SU-DHL-6 (cell line): ENCODE measurements around the gene ZFX.

Experiments
- EZH2phosphoT487 ChIP-seq: fragments of 200-600 bp; sonication (generic), shearing (Covaris generic); conservative IDR thresholded peaks from 2 replicates; pipeline ENCODE4 v1.6.1; 2018; ENCODE audit warnings: mild to moderate bottlenecking, antibody characterized with exemption, low read length, moderate library complexity, mixed read lengths
- TF ChIP-seq, protein P1 (sequence below): fragments of 200-600 bp; sonication (generic); IDR thresholded peaks from one replicate; pipeline ENCODE4 v1.5.1; 2017; ENCODE audit warnings: antibody characterized with exemption, mild to moderate bottlenecking, low read length, moderate library complexity; ENCODE audit not compliant: insufficient read depth, poor library complexity, severe bottlenecking

DNA sequence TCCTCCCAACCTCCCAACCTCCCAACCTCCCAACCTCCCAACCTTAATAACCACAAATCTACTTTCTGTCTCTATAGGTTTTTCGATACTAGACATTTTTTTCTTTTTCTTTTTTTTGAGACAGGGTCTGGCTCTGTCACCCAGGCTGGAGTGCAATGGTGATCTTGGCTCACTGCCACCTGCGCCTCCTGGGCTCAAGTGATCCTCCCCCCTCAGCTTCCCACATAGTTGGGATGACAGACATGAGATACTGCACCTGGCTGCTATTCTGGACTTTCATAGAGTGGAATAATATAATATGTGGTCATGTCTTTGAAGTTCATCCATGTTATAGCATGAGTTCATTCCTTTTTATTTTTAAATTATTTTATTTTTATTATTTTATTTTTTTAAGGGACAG lies 39.5 kb upstream of the ZFX start:
- TF ChIP-seq, protein P1, sequence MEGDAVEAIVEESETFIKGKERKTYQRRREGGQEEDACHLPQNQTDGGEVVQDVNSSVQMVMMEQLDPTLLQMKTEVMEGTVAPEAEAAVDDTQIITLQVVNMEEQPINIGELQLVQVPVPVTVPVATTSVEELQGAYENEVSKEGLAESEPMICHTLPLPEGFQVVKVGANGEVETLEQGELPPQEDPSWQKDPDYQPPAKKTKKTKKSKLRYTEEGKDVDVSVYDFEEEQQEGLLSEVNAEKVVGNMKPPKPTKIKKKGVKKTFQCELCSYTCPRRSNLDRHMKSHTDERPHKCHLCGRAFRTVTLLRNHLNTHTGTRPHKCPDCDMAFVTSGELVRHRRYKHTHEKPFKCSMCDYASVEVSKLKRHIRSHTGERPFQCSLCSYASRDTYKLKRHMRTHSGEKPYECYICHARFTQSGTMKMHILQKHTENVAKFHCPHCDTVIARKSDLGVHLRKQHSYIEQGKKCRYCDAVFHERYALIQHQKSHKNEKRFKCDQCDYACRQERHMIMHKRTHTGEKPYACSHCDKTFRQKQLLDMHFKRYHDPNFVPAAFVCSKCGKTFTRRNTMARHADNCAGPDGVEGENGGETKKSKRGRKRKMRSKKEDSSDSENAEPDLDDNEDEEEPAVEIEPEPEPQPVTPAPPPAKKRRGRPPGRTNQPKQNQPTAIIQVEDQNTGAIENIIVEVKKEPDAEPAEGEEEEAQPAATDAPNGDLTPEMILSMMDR: no peak
- TF ChIP-seq EZH2phosphoT487: no peak
